ENCODE data around the gene SLC9C1.

GRCh38 chr3:112090887-112091586 lies 203.0 kb downstream of the SLC9C1 start:
- TF ChIP-seq ESRRG (CRISPR knock-in tag; IDR thresholded peaks at IDR 0.05), result no peak
- TF ChIP-seq, protein P1, sequence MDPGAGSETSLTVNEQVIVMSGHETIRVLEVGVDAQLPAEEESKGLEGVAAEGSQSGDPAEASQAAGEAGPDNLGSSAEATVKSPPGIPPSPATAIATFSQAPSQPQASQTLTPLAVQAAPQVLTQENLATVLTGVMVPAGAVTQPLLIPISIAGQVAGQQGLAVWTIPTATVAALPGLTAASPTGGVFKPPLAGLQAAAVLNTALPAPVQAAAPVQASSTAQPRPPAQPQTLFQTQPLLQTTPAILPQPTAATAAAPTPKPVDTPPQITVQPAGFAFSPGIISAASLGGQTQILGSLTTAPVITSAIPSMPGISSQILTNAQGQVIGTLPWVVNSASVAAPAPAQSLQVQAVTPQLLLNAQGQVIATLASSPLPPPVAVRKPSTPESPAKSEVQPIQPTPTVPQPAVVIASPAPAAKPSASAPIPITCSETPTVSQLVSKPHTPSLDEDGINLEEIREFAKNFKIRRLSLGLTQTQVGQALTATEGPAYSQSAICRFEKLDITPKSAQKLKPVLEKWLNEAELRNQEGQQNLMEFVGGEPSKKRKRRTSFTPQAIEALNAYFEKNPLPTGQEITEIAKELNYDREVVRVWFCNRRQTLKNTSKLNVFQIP (CRISPR knock-in tag; IDR thresholded peaks at IDR 0.05; ENCODE audit: borderline replicate concordance, low read depth), result no peak

Measured in SK-N-SH treated with all-trans-retinoic acid at 6 μM for 48 hours (cell line).